ENCODE data around the gene CPSF3.

The CPSF3 gene

GRCh38 chr2:9423100-9423921 lies at the start of gene CPSF3, which contains the start of gene ITGB1BP1:
Gene CPSF3 (plus strand): TSS chr2:9423654. CDS start chr2:9423774, 120 bp downstream.
Gene ITGB1BP1 (minus strand): TSS chr2:9423528. CDS start chr2:9418697, 4,831 bp downstream.
- Histone ChIP-seq H3K4me2 (peak within 1 kb of the TSS; percentile 97), H3K9me3 (no peaks in the 10 kb centered on the region), H3K27me3 (no peaks in the 10 kb centered on the region), H4K20me1 (peaks cover 42% of the 10 kb centered on the region), H3K27ac (peak within 1 kb of the TSS; percentile 92), H3K4me3 (peak within 1 kb of the TSS; percentile 94), H3K9ac (peak within 1 kb of the TSS; percentile 98), H3K4me1 (peaks cover 48% of the 10 kb centered on the region), H3K36me3 (peaks cover 19% of the 10 kb centered on the region)
- TF ChIP-seq Cebpa-rat (IDR thresholded peaks at IDR 0.05) = no peak

GRCh38 chr2:9374071-9374730 lies 49.3 kb upstream of the CPSF3 start:
- Histone ChIP-seq H4K20me1 (no peaks in the 10 kb centered on the region), H3K4me1 (peaks cover 67% of the 10 kb centered on the region), H3K4me2 (no peak overlapping the region), H3K27ac (peak overlapping the region; percentile 68), H3K27me3 (no peaks in the 10 kb centered on the region), H3K36me3 (peaks cover 94% of the 10 kb centered on the region), H3K9me3 (no peaks in the 10 kb centered on the region), H3K9ac (no peak overlapping the region), H3K4me3 (no peak overlapping the region)
- TF ChIP-seq Cebpa-rat (IDR thresholded peaks at IDR 0.05) = no peak

- Histone ChIP-seq H3K27ac (0 out of 2 replicates have a peak overlapping the region, but pooled peaks have one; percentile 9), H3K9me3 (no peaks in the 10 kb centered on the region), H3K4me3 (no peak overlapping the region), H3K27me3 (no peaks in the 10 kb centered on the region), H3K4me1 (peaks cover 61% of the 10 kb centered on the region), H3K4me2 (no peak overlapping the region), H4K20me1 (no peaks in the 10 kb centered on the region), H3K9ac (no peak overlapping the region), H3K36me3 (peaks cover 94% of the 10 kb centered on the region)
- no peak for TF ChIP-seq Cebpa-rat (IDR thresholded peaks at IDR 0.05)
These were observed 47.5 kb upstream of the CPSF3 start for GRCh38 chr2:9375857-9376428.

- H4K20me1 ChIP-seq = no peaks in the 10 kb centered on the region
- H3K36me3 ChIP-seq = peaks cover 98% of the 10 kb centered on the region
- TF ChIP-seq Cebpa-rat (IDR thresholded peaks at IDR 0.05) = no peak
- peak overlapping the region; percentile 16; the same call in 1 of the 2 replicates for H3K27ac ChIP-seq
- no peak overlapping the region for H3K4me3 ChIP-seq
- H3K9me3 ChIP-seq = no peaks in the 10 kb centered on the region
- peaks cover 44% of the 10 kb centered on the region for H3K4me1 ChIP-seq
- H3K27me3 ChIP-seq = no peaks in the 10 kb centered on the region
- H3K4me2 ChIP-seq = no peak overlapping the region; the same call in 1 of the 2 replicates
- H3K9ac ChIP-seq = no peak overlapping the region
These were observed 45.9 kb upstream of the CPSF3 start for GRCh38 chr2:9377461-9378097.

- Histone ChIP-seq H3K4me2 (no peak overlapping the region), H3K9me3 (no peaks in the 10 kb centered on the region), H3K4me1 (peaks cover 33% of the 10 kb centered on the region), H3K27ac (peak overlapping the region; percentile 16), H3K36me3 (peaks cover 100% of the 10 kb centered on the region), H4K20me1 (no peaks in the 10 kb centered on the region), H3K4me3 (no peak overlapping the region), H3K27me3 (no peaks in the 10 kb centered on the region), H3K9ac (no peak overlapping the region)
- TF ChIP-seq Cebpa-rat (IDR thresholded peaks at IDR 0.05) = no peak
These were observed 44.7 kb upstream of the CPSF3 start for GRCh38 chr2:9378433-9379390.

GRCh38 chr2:9379391-9379755 lies 44.1 kb upstream of the CPSF3 start:
- 0 out of 2 replicates have a peak overlapping the region, but pooled peaks have one; percentile 16 for H3K27ac ChIP-seq
- no peak overlapping the region for H3K9ac ChIP-seq
- peaks cover 98% of the 10 kb centered on the region for H3K36me3 ChIP-seq
- no peaks in the 10 kb centered on the region for H3K27me3 ChIP-seq
- H4K20me1 ChIP-seq = no peaks in the 10 kb centered on the region
- H3K4me1 ChIP-seq = peaks cover 29% of the 10 kb centered on the region
- H3K4me3 ChIP-seq = no peak overlapping the region
- no peak for TF ChIP-seq Cebpa-rat (IDR thresholded peaks at IDR 0.05)
- H3K9me3 ChIP-seq = no peaks in the 10 kb centered on the region
- no peak overlapping the region for H3K4me2 ChIP-seq

GRCh38 chr2:9380702-9381628 lies 42.5 kb upstream of the CPSF3 start:
- H3K4me2 ChIP-seq = no peak overlapping the region
- H3K9ac ChIP-seq = no peak overlapping the region
- H3K27ac ChIP-seq = no peak overlapping the region

More at GRCh38 chr2:9380702-9381628, 42.5 kb upstream of the CPSF3 start:
- Histone ChIP-seq H4K20me1 (no peaks in the 10 kb centered on the region), H3K4me3 (no peak overlapping the region), H3K9me3 (no peaks in the 10 kb centered on the region), H3K27me3 (no peaks in the 10 kb centered on the region), H3K4me1 (peaks cover 29% of the 10 kb centered on the region), H3K36me3 (peaks cover 98% of the 10 kb centered on the region)
- no peak for TF ChIP-seq Cebpa-rat (IDR thresholded peaks at IDR 0.05)

Measured in BLaER1 (cell line).